DMS114 treated with DMSO at 0.1 percent for 48 hours (cell line): ENCODE measurements around the gene SPATA2.
"Not testable (repeated sequence)": the region's sequence is repeated elsewhere in the genome, so short reads cannot be mapped to it uniquely, and the experiment has no call there.

Experiments used
- DNase-seq: peaks from one replicate; lab custom pipeline; 2025; ENCODE audit not compliant: unreplicated experiment; lab: John Stamatoyannopoulos, UW

The SPATA2 gene

DNA sequence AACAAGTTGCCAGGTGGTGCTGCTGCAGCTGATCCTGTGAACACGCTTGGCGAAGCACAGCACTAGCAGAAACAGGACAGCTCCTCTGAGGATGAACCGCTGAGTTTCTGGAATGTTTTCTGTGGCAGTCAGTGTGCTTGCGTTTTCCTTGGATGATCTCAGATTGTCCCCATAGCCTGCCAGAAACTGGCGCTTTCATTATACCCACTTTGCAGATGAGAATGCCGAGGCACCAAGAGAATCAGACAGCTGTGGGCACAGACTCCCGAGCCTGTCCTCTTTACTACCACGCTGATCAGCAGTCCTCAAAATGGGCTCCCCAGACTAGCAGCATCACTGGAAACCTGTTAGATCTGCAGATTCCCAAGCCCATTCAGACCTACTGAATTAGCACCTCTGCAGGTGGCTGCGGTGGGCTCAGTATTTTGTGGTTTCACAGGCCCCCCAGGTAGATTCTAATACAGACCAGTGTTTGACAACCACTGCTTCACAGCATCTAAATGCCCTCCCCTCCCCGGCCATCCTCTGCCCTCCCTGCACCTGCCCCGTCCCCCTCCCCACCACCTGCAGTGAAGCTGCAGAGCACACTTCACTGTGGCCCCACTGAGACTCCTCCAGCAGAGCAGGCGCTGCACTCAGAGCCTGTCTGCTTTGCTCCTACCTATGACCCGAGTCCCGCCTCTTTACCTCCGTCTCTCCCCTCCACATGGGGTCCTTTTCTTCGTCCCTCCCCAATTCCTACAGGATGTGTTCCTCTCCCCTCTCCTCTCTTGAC is 29.6 kb downstream of the SPATA2 start:
- DNase-seq: no peak

DNA sequence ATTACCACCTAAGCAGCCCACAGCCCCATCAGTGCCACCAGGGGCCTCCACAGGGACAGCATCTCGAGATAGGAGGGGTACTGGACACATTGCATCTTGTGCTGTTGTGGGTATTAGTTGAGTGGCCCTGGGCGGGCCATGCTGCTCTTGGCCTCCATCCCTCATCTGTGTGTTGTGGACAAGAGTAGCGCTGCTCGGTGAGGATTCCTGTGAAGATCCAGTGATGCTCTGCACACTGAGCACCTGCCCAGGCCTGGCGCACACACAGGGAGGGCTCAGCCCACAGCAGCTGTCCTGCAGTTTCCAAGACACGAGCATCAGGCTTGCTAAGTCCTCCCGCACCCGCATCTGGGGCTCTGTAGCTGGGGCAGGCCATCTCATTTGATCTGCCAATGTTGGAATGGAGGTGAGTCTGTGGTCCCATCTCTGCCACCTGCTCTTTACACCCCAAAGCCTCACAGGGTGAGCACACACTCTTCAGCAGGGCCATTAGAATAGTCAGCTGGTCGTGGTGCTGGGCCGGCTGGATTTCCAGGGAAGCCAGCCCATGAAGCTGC is 32.0 kb downstream of the SPATA2 start:
- no peak for DNase-seq

DNA sequence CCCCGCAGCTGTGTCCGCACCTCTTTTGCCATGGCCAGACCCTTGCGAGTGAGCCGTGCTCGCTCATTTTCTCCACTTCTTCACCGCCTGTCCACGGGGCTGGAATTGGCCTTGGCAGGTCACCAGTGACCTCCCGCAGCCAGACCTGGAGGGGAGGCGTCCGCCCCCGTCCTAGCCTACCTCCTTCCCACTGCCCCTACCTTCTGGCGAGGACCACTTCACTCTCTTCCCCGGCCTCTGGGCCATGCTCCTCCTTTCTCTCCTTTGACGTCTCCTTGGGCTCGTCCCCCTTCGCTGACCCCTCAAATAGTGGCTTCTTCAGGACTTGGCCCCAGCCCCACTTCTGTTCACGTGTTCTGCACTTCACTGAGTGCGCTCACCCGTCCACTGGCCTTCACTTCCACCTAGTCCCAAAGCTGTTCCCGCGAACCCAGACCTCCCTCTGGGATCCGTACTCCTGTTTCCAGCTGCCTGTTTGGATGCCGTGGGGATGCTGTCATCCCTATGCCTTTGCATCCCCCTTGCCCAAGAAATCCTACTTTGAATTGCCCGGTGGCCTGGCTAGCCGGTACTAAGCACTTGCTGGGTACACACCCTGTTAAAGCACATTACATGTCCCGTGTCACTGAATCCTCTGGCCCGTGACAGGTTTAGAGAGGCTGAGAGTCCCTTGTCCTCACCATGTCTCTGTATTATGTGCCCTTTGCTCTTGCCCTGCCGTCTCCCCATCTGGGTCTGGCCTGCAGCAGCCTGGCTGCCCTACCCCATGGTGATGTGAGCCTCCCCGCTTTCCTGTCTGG is 33.0 kb downstream of the SPATA2 start:
- DNase-seq: no peak

DNA sequence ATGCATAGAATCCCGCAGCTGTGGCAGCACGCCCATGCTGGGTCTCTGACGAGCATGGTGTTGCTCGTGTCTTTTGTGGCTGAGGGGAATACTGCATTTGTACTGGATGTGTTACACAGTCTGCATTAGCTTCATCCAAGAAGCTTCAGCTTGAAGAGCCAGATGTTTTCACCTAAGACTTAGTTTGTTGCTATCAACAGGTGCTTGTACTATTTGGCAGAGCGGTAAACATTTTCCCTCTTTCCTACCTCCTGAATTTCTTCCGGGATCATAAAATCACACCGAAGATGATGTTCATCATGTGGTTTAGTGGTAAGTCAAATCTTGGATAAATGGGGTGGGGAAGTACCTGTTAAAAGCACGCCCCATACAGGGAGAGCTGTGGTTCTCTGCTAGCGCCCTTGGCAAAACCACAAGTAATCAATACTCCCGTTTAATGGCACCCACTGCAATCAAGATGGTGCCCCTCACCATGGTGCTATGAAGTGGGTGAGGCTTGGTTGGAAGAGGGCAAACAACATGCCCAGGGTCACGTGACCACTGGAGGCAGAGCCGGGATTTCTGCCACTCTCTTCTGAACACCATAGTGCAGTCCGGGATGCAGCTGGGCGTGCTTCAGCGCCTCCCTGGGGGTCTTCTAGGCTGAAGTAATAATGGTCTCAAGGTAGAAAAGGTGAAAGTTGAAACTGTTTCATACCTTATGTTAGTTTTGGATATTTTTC is 34.4 kb downstream of the SPATA2 start:
- DNase-seq: no peak

DNA sequence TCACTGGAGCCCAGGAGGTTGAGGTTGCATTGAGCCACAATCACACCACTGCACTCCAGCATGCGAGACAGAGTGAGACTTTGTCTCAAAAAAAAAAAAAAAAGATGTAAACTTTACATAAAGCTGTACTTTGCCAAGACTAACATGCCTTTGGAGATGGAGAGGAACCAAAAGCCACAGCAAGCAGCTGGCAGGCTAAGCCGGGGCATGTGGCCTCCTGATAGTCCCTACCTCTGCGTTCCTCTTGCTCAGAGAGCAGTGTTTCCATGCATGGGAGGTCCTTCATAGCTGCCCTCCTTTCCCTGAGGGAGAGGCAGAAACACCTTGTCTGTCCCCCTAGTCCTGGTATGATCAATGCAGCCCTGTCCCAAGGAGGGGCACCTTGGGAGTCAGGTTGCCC is 35.2 kb downstream of the SPATA2 start:
- no peak for DNase-seq

DNA sequence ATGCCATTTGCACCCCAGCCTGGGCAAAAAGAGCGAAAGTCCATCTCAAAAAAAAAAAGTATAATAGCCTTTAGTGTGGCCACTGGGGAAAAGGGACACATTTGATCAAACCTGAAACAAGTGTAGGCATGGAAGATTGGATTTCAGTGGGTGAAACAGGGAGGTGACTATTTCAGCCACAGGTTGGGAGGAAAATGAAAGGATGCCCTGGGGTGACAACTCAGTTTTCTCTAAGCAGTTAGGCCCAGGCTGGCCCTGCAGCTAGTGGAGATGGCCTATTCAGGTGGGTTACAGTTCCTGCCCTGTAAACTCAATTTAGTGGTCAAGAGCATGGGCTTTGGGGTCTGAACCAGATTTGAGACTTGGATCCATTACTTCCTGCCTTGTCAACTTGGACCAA is 36.4 kb downstream of the SPATA2 start:
- no peak for DNase-seq

DNA sequence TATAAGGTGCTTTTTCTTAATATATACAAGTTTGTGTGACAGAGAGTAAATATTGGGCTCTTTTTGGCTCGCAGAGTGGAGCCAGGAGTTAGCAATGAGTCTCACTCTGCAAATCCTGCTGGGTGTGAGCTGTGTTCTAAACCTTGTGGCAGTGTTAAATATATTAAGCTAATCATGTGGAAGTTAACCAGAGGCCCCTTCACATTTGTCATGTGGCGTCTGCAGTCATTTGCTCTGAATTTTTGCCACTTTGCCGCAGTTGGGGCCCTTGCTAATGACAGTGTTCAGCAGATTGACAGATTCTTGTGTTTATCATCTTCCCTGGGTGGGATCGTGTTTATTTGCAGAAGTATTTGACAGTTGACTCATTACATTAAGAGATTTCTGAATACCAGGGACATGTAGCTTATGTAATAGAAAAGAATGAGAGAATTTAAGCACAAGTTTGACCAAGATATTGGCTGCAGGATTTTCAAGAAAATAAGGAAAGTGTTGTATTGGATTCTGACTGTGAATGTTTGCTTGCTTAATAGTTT is 37.9 kb downstream of the SPATA2 start:
- no peak for DNase-seq

DNA sequence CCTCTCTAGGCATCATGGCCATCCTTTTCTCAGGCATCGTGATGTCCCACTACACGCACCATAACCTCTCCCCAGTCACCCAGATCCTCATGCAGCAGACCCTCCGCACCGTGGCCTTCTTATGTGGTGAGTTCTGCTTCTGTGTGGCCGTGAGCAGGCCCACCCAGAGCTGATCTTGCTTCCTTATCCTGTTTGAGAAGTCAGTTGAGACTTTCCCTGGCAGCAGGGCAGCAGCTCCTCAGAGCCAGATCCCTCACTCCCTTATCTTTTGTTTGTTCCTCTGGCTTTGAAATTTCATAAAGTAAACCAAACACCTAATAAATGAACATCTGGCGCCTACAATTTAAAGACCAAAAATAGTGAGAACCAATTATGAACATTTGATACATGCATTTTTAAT is 40.6 kb downstream of the SPATA2 start:
- DNase-seq: no peak

DNA sequence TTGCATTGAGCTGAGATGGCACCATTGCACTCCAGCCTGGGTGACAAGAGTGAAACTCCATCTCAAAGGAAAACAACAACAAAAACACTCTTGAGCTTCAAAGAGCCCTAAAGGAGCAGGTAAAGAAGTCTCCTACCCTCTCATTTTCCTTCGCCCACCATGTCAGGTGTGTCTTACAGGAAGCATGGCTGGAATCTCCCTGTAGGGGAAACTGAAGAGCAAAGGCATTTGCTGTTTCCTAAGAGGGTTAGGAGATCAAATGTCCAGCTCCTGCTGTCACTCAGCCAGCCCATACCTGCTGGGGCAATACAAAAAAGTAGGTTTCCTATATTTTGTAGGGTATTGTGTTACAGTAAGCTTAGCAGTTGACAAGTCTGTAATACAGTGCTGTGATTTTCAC is 43.3 kb downstream of the SPATA2 start:
- DNase-seq: no peak

DNA sequence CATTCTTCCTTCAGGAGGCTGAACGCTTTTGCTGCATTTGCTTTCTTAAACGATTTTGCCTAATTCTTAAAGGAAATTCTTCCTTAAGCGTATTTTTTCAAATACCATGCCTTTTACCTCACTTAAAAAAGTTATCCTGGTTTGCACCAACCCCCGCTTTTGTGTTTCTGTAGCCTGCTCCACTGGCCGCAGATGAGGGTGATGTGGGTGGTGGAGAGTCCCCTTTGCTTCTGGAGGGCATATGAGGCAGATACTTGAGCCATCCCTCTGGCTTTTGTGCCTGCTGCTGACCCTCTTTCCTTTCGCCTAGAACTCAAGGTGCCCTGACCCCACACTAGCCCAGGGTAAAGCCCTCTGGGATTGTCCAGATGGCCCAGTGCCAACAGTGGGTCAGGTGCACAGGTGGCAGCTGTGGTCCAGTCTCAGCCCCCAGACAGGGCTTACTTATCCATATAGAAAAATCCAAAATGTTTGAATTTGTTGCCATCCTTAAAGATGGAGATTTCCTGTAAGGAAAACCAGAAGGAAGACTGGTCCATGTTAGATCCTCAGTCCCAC is 43.9 kb downstream of the SPATA2 start:
- no peak for DNase-seq

DNA sequence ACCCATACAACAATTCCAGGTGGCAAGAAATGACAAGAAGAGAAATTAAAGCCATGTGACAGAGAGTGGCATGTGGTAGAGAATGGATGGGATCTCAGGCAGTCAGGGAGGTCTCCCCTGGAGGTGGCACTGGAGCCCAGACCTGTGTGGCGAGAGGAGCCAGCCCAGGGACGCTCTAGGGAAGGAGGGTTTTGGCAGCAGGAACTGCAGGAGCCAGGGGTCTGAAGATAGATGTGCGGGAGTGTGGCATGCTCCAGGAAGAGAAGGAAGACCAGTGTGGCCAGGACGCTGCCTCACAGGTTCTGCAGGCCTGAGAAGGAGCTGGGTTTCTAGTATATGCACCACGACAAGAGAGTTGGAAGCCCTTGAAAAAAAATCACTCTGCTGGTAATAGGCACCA is 45.1 kb downstream of the SPATA2 start:
- DNase-seq: no peak

DNA sequence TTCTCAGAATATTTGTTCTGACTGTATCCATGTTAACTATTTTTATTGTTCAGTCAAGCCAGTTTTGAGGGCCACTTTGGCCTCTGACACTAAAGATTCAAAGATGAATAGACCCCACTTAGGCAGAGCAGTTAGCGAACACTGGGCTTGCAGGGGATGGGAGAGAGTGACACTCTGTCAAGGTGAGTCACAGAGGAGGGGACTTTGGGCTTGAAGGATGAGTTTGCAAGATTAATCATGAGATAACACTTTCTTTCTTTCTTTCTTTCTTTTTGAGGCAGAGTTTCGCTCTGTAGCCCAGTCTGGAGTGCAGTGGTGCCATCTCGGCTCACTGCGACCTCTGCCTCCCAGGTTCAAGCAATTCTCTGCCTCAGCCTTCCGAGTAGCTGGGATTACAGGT is 46.4 kb downstream of the SPATA2 start:
- DNase-seq: no peak

DNA sequence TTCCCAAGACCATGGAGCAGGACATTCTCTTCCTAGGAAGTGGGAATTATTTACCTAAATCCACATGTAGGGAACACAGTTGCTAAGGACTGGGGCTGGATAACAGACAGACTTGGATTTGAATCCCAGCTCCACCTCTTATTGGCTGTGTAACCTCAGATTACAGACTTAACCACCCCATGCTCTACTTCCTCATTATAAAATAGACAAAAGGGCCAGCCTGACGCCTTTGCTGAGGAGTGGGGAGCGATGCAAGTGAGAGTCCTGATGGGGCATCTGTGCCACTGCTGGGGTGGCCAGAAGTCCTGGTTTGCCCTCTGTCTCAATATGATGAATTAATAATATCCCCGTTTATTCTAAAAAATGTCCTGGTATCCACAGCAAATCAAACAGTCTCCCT is 46.8 kb downstream of the SPATA2 start:
- no peak for DNase-seq

DNA sequence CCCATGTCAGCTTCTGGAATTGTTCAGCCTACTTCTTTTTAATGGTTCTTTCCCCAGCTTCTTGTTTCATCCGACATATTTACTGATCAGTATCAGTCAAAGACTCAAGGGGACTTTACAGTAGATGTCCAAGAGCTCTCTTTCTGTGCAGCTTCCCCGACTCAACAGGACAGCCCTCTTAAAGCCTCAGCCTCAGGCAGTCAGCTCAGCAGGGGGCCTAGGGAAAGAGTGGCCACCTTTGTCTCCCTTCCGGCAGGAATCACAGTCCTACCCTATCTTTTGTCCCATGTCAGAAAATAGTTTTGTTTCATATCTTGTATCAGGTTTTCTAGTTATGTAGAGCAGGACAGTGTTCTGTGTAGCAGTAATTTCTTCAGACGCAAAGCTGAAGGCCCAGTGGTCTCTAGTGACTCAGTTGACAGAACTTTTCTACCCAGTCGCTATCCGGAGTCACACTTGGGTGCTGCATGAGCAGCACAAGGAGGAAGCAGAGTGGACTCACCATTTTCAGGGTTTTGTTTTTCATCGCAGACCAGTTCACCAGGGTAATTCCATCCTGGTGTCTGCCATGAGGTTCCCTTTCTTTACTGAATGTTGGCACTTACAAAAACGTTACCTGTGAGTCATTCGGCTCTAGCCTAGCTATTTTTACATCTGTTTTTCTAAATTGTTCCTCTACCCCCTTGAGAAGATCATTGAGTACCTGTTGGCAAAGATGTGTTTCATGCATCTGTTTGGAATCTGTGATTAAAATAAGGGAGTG is 47.7 kb downstream of the SPATA2 start:
- DNase-seq: no peak

DNA sequence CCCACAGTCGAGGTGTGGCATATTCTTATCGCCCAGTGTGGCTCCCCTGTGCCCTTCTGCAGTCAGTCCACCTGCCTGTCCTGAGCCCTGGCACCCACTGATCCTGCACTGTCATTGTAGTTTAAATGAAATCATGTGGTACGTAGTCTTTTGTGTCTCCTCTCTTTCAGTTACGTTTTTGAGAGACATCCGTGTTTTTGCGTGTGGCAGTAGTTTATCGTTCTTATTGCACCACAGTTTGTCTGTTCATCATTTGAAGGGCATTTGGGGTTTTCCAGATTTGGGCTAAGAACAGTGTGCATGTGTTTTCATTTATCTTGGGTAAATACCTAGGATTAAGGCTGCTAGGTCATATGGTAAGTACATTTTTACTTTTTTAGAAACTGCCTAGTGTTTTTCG is 49.3 kb downstream of the SPATA2 start:
- no peak for DNase-seq

DNA sequence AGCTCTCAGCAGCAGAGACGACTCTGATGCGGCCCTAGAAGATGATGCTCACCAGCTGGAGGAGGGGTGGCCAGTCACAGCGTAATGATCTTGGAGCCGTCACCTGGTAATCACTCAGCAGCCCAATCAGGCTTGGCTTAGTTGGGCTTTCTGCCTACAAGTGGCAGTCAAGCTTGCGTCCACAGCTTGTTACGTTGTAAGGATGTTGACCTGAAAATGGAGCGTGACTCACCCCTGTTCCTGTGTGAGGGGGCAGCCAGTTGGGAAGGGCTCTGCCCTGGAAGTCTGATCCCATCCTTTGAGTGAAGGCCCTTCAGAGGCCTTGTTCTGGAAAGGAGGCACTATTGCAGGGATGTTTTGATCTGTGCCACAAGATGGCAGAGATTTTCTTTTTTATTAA is 49.8 kb downstream of the SPATA2 start:
- no peak for DNase-seq

DNA sequence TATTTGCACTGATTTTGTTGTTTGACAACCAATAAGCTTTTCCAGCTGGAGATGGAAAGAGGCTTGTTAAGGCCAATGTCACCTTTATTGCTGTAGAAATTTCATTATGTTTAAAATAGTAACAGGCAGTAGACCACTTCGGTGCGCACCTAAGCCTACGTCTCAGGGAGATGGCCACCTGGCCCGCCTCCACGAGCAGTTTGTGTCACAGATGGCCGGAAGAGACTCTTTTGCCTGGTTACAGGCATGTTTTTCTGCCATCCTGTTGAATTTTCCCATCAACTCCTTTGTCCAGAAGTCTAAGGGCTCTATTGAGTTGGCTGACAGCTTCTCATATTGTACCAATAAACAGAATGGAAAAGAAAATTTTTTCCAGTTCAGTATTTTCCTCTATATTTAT is 51.7 kb downstream of the SPATA2 start:
- no peak for DNase-seq

DNA sequence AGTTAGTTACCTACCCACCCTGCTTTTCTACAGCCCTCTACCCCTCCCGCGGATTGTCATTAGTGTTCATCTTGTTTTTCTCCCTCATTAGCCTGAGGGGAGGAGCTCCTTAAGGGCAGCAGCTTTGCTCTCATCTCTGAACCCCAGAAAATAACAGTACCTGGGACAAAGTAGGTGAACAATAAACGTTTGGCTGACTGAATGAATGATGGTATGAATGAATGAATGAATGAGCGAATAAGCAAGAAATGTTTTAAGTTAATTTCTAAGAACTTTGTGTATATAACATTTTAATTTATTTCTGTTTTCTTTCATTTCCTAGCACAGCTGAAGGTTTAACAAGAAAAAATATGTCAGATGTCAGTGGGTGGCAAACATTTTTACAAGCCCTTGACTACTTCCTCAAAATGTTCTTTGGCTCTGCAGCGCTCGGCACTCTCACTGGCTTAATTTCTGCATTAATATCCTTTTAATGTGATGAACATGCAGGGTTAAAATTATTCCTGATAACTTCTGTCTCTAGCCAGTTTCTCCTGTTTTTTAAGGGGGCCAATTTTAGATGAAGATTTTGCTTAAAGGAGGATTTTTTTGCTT is 52.6 kb downstream of the SPATA2 start:
- no peak for DNase-seq

DNA sequence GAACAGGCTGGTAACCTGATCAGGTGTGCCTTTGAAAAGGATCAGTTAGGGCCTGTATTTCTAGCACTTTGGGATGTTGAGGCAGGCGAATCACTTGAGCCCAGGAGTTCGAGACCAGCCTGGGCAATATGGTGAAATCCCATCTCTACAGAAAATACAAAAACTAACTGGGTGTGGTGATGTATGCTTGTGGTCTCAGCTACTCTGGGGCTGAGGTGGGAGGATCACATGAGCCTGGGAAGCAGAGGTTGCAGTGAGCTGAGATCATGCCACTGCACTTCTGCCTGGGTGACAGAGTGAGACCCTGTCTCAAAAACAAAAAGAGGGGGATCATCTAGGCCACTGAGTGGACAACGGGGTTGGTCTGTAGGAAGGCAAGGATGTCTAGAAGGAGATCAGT is 54.1 kb downstream of the SPATA2 start:
- not testable (repeated sequence) for DNase-seq

DNA sequence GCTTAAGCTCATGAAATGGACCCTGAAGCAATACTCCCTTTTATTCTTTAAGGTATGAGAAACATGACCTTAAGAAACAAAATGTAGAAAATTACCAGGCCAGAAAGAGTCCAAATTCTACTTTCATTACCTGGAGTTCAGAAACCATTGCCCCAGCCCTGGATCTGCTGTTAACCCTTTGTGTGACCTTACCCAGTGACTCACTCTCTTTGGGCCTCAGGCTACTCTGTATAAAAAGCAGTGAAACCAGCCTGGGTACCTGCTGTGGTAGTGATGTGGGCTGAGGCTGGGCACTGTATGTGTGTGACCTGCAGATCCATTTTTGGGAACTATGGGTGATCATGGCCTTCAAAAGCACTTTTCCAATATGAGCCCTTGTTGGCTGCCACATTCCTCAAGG is 55.5 kb downstream of the SPATA2 start:
- DNase-seq: no peak
